SK-N-SH treated with all-trans-retinoic acid at 6 μM for 48 hours (cell line): ENCODE data around the gene CCDC80.
A peak's percentile ranks its signal among the peaks of the same experiment; 100 is the strongest.

ENCODE experiments used
- ATAC-seq: fragments of 200-7000 bp; cut with Tn5 transposase; 3 replicates; pipeline ENCODE4 v1.9.1; 2020; ENCODE audit warnings: mild to moderate bottlenecking, moderate library complexity
- ARNTL ChIP-seq: fragments of 450-650 bp; formaldehyde crosslinking; IDR thresholded peaks from 2 replicates; pipeline ENCODE4 v1.5.0; 2020; ENCODE audit warnings: low read depth, mild to moderate bottlenecking, moderate library complexity, borderline replicate concordance
- BACH2 ChIP-seq: fragments of 250-450 bp; sonication (Bioruptor Pico); IDR thresholded peaks from 2 replicates; pipeline ENCODE4 v1.9.0; 2021; ENCODE audit warnings: mild to moderate bottlenecking, borderline replicate concordance
- CSDC2 ChIP-seq: fragments of 250-450 bp; sonication (Bioruptor Pico); IDR thresholded peaks from 2 replicates; pipeline ENCODE4 v1.5.0; 2020; ENCODE audit warnings: mild to moderate bottlenecking, moderate library complexity
- ESRRG ChIP-seq: fragments of 250-450 bp; sonication (Bioruptor Pico); IDR thresholded peaks from 2 replicates; pipeline ENCODE4 v1.6.1; 2021; ENCODE audit warnings: mild to moderate bottlenecking
- GLIS3 ChIP-seq: fragments of 250-450 bp; sonication (Bioruptor Pico); IDR thresholded peaks from 2 replicates; pipeline ENCODE4 v1.5.0; 2020; ENCODE audit warnings: mild to moderate bottlenecking, moderate library complexity
- ISL1 ChIP-seq: fragments of 250-450 bp; sonication (Bioruptor Pico); IDR thresholded peaks from 2 replicates; pipeline ENCODE4 v2.1.2; 2022; ENCODE audit warnings: mild to moderate bottlenecking, moderate library complexity
- OSR1 ChIP-seq: fragments of 250-450 bp; sonication (Bioruptor Pico); IDR thresholded peaks from 2 replicates; pipeline ENCODE4 v1.8.0; 2022; ENCODE audit warnings: moderate library complexity, mild to moderate bottlenecking, inconsistent platforms
- RARB ChIP-seq: fragments of 250-450 bp; sonication (Bioruptor Pico); IDR thresholded peaks from 2 replicates; pipeline ENCODE4 v1.8.0; 2021; ENCODE audit warnings: mild to moderate bottlenecking, moderate library complexity
- TCF4 ChIP-seq: fragments of 250-450 bp; sonication (Bioruptor Pico); IDR thresholded peaks from 2 replicates; pipeline ENCODE4 v1.8.0; 2021; ENCODE audit warnings: mild to moderate bottlenecking, moderate library complexity, borderline replicate concordance
- ZC3H10 ChIP-seq: fragments of 250-450 bp; sonication (Bioruptor Pico); IDR thresholded peaks from 2 replicates; pipeline ENCODE4 v1.5.1; 2021; ENCODE audit warnings: mild to moderate bottlenecking, moderate library complexity
- ZFP3 ChIP-seq: fragments of 250-450 bp; sonication (Bioruptor Pico); IDR thresholded peaks from 2 replicates; pipeline ENCODE4 v1.5.0; 2020; ENCODE audit warnings: mild to moderate bottlenecking, moderate library complexity
- ZNF565 ChIP-seq: fragments of 450-650 bp; formaldehyde crosslinking; conservative IDR thresholded peaks from 2 replicates; pipeline ENCODE4 v1.5.0; 2020; ENCODE audit warnings: low read depth, mild to moderate bottlenecking, moderate library complexity
- ZNF70 ChIP-seq: fragments of 450-650 bp; formaldehyde crosslinking; IDR thresholded peaks from 2 replicates; pipeline ENCODE4 v1.5.0; 2020; ENCODE audit warnings: mild to moderate bottlenecking, moderate library complexity
- ZNF8 ChIP-seq: fragments of 450-650 bp; formaldehyde crosslinking; IDR thresholded peaks from 2 replicates; pipeline ENCODE4 v1.5.0; 2020; ENCODE audit warnings: mild to moderate bottlenecking, moderate library complexity
- TF ChIP-seq, protein P1 (sequence below): fragments of 250-450 bp; sonication (Bioruptor Pico); IDR thresholded peaks from 2 replicates; pipeline ENCODE4 v1.8.0; 2020; ENCODE audit warnings: mild to moderate bottlenecking, moderate library complexity, borderline replicate concordance
- TF ChIP-seq, protein P2 (sequence below): fragments of 250-450 bp; sonication (Bioruptor Pico); IDR thresholded peaks from 2 replicates; pipeline ENCODE4 v1.5.1; 2020; ENCODE audit warnings: low read depth, mild to moderate bottlenecking, moderate library complexity
- TF ChIP-seq, protein P3 (sequence below): fragments of 250-450 bp; sonication (Bioruptor Pico); IDR thresholded peaks from 2 replicates; pipeline ENCODE4 v1.5.1; 2021; ENCODE audit warnings: mild to moderate bottlenecking, moderate library complexity
- TF ChIP-seq, protein P4 (sequence below): fragments of 250-450 bp; sonication (Bioruptor Pico); IDR thresholded peaks from 2 replicates; pipeline ENCODE4 v1.5.0; 2020; ENCODE audit warnings: mild to moderate bottlenecking, moderate library complexity

Gene CCDC80

DNA sequence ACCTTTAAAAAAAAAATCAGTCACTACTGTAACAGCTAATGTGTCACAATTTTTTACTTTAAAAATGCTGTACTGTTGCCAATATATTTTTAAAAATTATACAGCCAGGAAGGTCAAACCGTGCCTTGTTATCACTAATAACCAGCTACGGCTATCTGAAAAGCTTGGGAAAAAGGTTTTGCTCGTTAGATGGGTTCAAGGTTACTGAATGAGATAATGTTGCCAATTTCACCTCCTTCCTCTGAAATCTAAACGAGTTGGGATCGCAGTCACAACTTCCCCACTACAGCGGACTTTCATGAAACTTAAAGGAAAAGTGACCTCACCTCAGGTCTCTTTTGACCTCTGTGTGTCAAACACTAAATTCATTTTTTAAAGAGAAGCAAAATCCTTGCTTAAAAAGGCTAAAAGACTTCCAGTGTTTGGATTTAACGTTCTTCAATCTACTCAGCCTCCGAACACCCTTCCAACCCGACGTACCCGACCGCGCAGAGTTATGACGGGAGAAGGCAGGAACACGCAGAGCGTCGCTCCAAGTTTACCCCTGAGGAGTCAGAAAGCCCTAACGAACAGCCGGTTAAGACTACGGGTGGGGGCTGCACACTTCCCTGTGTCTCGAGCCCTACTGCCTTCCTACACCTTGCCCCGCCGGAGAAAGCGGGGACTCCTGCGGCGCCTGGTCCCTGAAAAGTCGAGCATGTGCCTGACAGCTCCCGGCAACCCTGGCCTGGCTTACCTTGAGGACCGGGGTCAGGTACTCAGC lies 80.0 kb downstream of the CCDC80 start:
- peak; percentile 62 for ATAC-seq
- no peak for TF ChIP-seq ZNF8 (CRISPR knock-in tag)
- no peak for TF ChIP-seq ISL1 (CRISPR knock-in tag)
- TF ChIP-seq ARNTL, result no peak
- no peak for TF ChIP-seq ZC3H10 (CRISPR knock-in tag)
- TF ChIP-seq, protein P1, sequence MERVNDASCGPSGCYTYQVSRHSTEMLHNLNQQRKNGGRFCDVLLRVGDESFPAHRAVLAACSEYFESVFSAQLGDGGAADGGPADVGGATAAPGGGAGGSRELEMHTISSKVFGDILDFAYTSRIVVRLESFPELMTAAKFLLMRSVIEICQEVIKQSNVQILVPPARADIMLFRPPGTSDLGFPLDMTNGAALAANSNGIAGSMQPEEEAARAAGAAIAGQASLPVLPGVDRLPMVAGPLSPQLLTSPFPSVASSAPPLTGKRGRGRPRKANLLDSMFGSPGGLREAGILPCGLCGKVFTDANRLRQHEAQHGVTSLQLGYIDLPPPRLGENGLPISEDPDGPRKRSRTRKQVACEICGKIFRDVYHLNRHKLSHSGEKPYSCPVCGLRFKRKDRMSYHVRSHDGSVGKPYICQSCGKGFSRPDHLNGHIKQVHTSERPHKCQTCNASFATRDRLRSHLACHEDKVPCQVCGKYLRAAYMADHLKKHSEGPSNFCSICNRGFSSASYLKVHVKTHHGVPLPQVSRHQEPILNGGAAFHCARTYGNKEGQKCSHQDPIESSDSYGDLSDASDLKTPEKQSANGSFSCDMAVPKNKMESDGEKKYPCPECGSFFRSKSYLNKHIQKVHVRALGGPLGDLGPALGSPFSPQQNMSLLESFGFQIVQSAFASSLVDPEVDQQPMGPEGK (CRISPR knock-in tag), result no peak
- TF ChIP-seq, protein P2, sequence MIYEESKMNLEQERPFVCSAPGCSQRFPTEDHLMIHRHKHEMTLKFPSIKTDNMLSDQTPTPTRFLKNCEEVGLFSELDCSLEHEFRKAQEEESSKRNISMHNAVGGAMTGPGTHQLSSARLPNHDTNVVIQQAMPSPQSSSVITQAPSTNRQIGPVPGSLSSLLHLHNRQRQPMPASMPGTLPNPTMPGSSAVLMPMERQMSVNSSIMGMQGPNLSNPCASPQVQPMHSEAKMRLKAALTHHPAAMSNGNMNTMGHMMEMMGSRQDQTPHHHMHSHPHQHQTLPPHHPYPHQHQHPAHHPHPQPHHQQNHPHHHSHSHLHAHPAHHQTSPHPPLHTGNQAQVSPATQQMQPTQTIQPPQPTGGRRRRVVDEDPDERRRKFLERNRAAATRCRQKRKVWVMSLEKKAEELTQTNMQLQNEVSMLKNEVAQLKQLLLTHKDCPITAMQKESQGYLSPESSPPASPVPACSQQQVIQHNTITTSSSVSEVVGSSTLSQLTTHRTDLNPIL (CRISPR knock-in tag), result no peak
- TF ChIP-seq CSDC2 (CRISPR knock-in tag), result no peak

DNA sequence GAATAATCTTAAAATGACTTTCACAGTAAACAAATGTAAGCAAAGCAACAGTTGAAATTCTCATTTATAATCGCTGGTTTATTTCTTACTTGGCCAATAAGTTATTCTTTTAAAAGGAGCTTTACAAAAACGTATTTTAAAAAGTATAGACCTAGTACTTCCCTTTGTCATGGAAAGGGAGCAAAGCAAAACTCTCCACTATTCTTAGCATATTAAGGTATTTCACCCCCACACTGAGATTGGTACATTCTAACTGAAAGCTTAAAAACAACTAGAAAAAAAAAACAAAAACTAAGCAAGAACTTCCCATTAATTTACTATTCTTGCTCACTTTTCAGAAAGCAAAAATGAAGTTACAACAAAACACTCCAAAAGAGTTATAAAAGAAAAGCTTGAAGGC lies 80.6 kb downstream of the CCDC80 start:
- TF ChIP-seq RARB (CRISPR knock-in tag), result no peak
- TF ChIP-seq ISL1 (CRISPR knock-in tag), result no peak
- TF ChIP-seq GLIS3 (CRISPR knock-in tag), result no peak
- TF ChIP-seq ZFP3 (CRISPR knock-in tag), result no peak
- TF ChIP-seq BACH2, result no peak
- no peak for TF ChIP-seq CSDC2 (CRISPR knock-in tag)
- TF ChIP-seq, protein P3, sequence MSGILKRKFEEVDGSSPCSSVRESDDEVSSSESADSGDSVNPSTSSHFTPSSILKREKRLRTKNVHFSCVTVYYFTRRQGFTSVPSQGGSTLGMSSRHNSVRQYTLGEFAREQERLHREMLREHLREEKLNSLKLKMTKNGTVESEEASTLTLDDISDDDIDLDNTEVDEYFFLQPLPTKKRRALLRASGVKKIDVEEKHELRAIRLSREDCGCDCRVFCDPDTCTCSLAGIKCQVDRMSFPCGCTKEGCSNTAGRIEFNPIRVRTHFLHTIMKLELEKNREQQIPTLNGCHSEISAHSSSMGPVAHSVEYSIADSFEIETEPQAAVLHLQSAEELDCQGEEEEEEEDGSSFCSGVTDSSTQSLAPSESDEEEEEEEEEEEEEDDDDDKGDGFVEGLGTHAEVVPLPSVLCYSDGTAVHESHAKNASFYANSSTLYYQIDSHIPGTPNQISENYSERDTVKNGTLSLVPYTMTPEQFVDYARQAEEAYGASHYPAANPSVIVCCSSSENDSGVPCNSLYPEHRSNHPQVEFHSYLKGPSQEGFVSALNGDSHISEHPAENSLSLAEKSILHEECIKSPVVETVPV (CRISPR knock-in tag), result no peak
- TF ChIP-seq, protein P1 (CRISPR knock-in tag), result no peak
- no peak for TF ChIP-seq ZC3H10 (CRISPR knock-in tag)
- TF ChIP-seq ESRRG (CRISPR knock-in tag), result no peak
- TF ChIP-seq OSR1 (CRISPR knock-in tag), result no peak
- no peak for TF ChIP-seq ARNTL
- no peak for TF ChIP-seq ZNF70 (CRISPR knock-in tag)
- TF ChIP-seq, all 23 proteins: peak for 0
- ATAC-seq, result no peak

DNA sequence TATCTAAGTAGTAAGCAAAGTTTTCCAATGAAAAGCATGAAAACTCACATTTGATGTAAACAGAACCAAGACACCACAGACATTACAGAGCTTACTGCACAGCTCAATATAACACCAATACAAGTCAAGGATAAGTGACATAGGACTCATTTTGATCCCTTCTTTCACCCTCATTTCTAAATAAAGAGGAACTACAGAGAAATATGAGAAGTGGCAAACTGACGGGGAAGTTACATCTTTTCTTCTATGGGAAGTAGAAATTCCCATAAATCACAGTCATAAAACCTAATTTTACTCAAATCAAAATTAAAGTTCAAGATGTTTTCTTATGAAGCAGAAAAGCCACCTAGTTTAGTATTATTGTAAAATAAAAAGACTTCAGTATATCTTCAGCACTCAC lies 83.0 kb downstream of the CCDC80 start:
- ATAC-seq, result no peak
- TF ChIP-seq OSR1 (CRISPR knock-in tag), result no peak
- no peak for TF ChIP-seq TCF4 (CRISPR knock-in tag)
- TF ChIP-seq ZNF70 (CRISPR knock-in tag), result no peak
- TF ChIP-seq, protein P3 (CRISPR knock-in tag), result no peak
- no peak for TF ChIP-seq ARNTL
- no peak for TF ChIP-seq ZC3H10 (CRISPR knock-in tag)
- no peak for TF ChIP-seq RARB (CRISPR knock-in tag)
- TF ChIP-seq, protein P4, sequence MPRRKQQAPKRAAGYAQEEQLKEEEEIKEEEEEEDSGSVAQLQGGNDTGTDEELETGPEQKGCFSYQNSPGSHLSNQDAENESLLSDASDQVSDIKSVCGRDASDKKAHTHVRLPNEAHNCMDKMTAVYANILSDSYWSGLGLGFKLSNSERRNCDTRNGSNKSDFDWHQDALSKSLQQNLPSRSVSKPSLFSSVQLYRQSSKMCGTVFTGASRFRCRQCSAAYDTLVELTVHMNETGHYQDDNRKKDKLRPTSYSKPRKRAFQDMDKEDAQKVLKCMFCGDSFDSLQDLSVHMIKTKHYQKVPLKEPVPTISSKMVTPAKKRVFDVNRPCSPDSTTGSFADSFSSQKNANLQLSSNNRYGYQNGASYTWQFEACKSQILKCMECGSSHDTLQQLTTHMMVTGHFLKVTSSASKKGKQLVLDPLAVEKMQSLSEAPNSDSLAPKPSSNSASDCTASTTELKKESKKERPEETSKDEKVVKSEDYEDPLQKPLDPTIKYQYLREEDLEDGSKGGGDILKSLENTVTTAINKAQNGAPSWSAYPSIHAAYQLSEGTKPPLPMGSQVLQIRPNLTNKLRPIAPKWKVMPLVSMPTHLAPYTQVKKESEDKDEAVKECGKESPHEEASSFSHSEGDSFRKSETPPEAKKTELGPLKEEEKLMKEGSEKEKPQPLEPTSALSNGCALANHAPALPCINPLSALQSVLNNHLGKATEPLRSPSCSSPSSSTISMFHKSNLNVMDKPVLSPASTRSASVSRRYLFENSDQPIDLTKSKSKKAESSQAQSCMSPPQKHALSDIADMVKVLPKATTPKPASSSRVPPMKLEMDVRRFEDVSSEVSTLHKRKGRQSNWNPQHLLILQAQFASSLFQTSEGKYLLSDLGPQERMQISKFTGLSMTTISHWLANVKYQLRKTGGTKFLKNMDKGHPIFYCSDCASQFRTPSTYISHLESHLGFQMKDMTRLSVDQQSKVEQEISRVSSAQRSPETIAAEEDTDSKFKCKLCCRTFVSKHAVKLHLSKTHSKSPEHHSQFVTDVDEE (CRISPR knock-in tag), result no peak
- TF ChIP-seq ZNF565 (CRISPR knock-in tag), result no peak
- TF ChIP-seq CSDC2 (CRISPR knock-in tag), result no peak
